Skin epidermis (tissue), 12 donors: ENCODE data around the gene HIVEP3.

Experiments used
- H3K27ac ChIP-seq, 21 experiments: fragments of 200-600 bp; sonication (generic) in 11 of 21; one replicate each; pipeline ENCODE4 v1.5.0; 2020; ENCODE audit warnings: mild to moderate bottlenecking in 3 of 21, inconsistent platforms in 2 of 21, moderate library complexity in 2 of 21
- H3K4me3 ChIP-seq, 7 experiments: fragments of 200-600 bp; sonication (generic) in 2 of 7; one replicate each; pipeline ENCODE4 v1.5.0; 2020; ENCODE audit warnings: inconsistent platforms in 2 of 7, mild to moderate bottlenecking in 2 of 7, moderate library complexity in 1 of 7

HIVEP3 gene

DNA sequence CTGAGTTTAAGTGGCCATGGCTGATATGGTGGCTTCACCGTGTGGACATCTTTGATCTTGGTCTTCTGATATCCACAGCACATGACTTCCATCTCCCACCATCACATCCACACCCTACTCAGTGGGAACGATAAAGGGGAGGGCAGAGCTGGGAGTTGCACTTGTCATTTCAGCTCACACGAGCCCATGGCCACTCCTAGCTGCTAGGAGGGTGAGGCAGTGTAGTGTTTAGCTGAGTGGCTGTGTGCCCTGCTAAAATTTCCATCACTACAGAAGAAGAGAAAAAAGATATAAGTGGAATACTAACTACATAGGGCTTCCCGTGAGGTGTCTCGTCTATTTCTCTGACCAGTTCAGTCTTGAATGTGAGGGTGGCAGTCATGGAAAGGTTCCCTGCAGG lies 310.9 kb downstream of the HIVEP3 start:
- H3K27ac ChIP-seq = no peak overlapping the region

GRCh38 chr1:41599912-41600311 lies 318.8 kb downstream of the HIVEP3 start:
- no peak overlapping the region for H3K4me3 ChIP-seq

More for the DNA sequence above, 310.9 kb downstream of the HIVEP3 start:
- H3K4me3 ChIP-seq = no peak overlapping the region

DNA sequence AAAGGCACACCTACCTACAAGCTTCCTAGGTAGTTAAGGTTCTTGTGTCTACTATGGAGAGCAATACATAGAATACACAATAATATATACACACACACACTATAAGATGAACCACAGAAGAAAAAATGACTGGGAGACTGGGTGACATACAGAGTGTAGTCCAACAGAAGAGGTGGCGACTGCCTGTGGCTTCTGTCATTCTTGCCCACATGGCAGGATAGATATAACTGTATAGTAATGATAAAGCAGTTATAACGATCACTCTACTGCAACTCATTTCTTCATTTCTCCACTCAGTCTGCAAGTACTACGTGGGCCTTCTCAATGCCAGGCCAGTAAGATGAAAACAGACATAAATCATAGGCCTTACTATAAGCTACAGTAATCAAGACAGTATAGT lies 320.4 kb downstream of the HIVEP3 start:
- no peak overlapping the region for H3K4me3 ChIP-seq
- no peak overlapping the region for H3K27ac ChIP-seq

More at GRCh38 chr1:41599912-41600311, 318.8 kb downstream of the HIVEP3 start:
- H3K27ac ChIP-seq = no peak overlapping the region

- no peak overlapping the region for H3K27ac ChIP-seq
- no peak overlapping the region for H3K4me3 ChIP-seq
Measured at GRCh38 chr1:41592451-41593125, 326.1 kb downstream of the HIVEP3 start.

DNA sequence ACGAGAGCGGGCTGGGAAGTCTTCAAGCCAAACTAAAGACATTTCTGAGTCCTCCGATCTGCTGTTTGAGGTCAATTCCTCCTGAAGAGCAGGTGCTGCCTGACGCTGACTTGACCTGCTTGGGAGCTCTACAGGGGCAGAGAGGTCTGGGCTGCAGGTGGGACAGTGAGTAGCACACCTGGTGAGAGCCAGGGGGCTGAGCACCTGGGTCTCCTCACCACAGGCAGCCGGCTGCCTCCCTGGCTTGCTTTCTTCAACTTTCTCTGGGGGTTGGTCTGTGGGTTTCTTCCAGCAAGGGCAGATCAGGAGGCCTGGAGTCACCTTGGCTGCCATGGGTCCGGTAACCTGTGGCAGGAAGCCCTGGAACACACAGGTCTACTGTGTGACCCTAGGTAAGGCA lies 326.8 kb downstream of the HIVEP3 start:
- Histone ChIP-seq H3K27ac (no peak overlapping the region), H3K4me3 (no peak overlapping the region)

DNA sequence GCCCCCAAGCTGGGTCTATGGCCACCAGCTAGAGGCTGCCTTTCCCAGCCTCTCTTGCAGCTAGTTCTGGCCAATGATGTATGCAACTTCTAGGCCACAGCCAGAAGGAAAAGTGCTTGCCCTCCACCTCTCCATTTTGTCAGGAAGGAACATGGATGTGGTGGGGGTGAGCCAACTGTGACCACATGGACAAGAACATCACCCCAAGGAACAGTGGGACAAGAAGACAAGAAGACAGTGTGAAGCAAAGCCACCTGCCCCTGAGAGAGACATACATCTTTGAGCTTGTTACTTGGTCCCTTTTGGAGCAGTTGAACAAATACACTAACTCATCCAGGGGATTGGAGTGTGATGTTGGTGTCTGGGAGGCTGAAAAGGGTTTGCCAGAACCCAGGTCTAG lies 328.4 kb downstream of the HIVEP3 start:
- no peak overlapping the region for H3K27ac ChIP-seq
- H3K4me3 ChIP-seq = no peak overlapping the region

DNA sequence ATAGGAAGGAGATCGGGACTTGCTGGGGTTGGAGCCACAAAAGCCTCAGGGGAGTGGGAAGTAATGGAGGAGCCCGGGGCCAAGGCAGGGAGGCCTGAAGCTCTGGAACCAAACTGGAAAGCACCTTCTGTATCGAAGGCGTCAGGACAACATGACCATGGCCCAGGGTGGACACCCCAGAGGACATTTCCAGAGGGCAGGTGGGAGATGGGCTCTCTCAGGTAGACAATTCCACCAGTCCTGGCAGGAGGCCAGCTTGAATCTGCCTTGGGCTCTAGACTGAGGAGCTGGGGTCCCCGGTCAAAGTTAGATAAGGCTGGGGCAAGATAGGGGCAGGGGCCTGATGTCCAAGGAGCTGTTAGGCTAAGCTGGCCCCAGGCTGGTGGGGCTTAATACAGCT lies 329.3 kb downstream of the HIVEP3 start:
- Histone ChIP-seq H3K4me3 (no peak overlapping the region), H3K27ac (no peak overlapping the region)

- H3K4me3 ChIP-seq = no peak overlapping the region
- H3K27ac ChIP-seq = no peak overlapping the region
Measured at GRCh38 chr1:41588334-41588875, 330.3 kb downstream of the HIVEP3 start.

- Histone ChIP-seq H3K4me3 (no peak overlapping the region), H3K27ac (no peak overlapping the region)
Measured at GRCh38 chr1:41587791-41588190, 330.9 kb downstream of the HIVEP3 start.

DNA sequence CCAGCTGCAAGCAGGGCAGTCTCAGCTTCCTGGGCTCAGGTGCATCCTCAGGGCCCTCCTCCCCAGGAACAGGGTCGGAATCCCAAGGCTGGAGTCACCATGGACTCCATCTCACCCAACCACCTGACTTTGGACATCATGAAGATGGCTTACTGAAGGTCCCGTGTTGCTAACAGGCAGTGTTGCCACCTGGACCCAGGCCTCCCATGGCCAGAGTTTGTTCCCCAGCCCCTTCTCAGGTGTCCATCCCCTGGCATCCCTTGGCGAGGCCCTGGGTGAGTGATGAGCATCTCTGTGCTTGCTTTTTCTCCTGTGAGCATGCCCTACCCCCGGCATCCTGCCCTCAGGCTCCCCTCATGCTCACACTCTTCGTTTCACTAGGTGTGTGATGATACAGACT lies 332.5 kb downstream of the HIVEP3 start:
- Histone ChIP-seq H3K4me3 (no peak overlapping the region), H3K27ac (no peak overlapping the region)

DNA sequence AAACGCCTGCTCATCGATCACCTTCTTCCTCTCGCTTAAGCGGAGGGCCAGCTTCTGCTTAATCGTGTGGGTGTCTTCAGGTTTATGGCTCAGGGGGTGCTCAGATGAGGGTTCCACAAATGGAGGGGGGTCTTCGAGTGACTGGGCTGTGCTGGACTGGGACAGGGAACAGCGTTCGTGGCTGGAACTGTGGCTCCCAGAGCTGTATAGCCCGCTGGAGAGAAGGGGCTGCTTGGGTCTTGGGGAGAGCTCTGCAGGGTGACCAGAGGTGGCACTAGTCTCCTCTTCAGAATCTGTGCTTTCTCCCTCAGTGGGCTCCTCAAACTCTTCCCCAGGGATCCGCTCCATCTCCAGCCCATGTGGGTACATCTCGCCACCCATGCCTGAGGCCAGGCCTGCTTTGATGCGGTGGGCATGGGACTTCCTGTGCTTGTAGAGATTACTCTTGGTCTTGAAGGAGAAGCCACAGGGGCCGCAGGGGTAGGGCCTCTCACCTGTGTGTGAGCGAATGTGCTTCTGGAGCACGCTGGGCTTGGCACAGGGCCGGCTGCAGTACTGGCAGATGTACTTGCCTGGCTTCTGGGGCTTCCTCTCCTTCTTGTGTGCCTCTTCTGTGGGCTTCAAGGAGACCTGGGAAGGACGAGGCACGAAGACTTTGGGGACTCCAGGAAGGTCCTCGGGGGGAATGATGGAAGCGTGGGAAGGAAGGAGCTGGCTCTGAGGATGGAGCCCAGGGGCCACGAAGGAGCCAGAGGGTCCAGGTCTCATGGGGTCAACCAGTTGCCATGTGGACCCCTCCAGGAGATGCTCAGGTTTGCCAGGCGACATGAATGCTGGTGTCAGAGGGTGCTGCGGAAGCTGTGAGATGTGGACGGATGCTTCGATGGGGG lies 334.8 kb downstream of the HIVEP3 start:
- Histone ChIP-seq H3K4me3 (no peak overlapping the region), H3K27ac (no peak overlapping the region)

DNA sequence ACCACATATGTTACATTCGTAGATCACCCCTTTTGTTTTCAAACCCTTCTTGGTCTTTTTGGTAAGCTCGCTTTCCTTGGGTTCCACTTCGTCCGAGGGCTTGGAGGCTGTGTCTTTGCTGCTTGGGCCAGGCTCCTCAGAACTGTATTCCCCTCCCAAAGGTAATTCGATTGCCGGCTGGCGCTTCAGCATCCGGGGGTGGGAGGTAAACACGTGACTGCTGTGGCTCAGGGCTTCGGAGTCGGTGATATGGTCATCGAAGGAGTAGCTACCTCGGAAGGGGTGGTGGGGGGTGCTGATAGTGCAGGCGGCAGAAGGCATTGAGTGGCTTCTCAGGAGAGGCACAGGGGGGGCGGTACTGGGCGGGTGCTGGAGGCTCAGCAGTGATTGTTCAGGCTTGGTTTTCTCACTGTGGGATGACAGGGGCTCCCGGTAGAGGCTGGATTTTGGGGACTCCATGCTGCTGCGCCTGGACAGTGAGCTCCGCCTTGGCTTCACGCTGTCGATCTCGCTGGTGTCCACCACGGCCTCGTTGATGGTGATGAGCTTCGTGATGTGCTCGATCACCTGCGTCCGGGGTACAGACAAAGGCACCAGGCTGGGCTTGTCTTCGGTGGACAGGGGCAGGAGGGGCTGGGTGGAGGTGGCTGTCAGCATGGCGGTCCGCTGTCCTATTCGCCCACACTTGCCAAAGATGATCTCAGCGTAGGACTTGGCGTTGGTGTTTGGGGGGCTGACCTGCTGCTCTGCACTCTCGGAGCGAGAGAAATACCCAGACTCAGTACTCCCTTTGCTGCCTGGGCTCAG lies 335.7 kb downstream of the HIVEP3 start:
- H3K27ac ChIP-seq = no peak overlapping the region
- no peak overlapping the region for H3K4me3 ChIP-seq

DNA sequence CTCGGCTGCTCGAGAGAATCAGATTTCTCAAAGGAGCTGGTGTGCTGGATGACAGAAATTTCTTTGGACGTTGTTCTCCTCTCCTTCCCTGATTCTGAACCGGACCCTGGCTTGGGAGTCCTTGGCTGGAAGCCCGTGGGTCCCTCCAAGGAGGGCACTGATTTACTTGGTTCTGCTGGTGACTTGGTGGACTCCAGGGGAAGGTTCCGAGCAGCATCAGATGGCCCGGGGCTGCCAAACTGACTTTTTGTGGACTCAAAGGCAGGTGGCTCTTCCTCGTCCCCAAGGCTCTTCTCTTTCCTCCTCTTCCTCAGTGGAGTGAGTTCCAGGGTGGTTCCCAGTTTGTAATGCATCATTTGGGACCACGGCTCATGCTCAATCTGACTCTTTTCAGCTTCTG lies 336.4 kb downstream of the HIVEP3 start:
- Histone ChIP-seq H3K4me3 (no peak overlapping the region), H3K27ac (no peak overlapping the region)

- H3K27ac ChIP-seq = no peak overlapping the region
- H3K4me3 ChIP-seq = no peak overlapping the region
Measured at GRCh38 chr1:41582004-41582325, 336.8 kb downstream of the HIVEP3 start.

GRCh38 chr1:41581216-41582003 lies 337.3 kb downstream of the HIVEP3 start:
- Histone ChIP-seq H3K27ac (no peak overlapping the region), H3K4me3 (no peak overlapping the region)

GRCh38 chr1:41580520-41581172 lies 338.1 kb downstream of the HIVEP3 start:
- no peak overlapping the region for H3K27ac ChIP-seq
- no peak overlapping the region for H3K4me3 ChIP-seq

DNA sequence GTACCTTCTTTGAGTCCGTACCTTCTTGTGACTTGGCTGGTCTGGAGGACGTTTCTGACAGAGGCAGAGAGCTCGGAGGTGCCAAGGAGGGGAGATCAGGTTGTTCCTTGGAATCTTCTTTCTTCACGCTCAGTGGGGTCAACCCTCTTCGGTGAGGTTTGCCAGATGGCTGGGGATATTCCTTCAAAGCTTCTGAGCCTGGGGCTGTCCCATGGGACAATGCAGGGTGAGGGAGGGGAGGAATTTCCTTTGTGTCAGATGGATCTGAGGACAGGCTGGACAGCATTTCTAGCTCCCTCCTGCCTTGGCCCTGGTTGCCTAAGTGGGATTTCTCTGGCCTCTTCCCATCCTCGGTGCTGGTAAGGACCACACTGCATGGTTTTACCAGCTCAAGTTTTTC lies 338.7 kb downstream of the HIVEP3 start:
- Histone ChIP-seq H3K4me3 (no peak overlapping the region), H3K27ac (no peak overlapping the region)

GRCh38 chr1:41578712-41579335 lies 339.9 kb downstream of the HIVEP3 start:
- H3K4me3 ChIP-seq = no peak overlapping the region
- H3K27ac ChIP-seq = no peak overlapping the region

DNA sequence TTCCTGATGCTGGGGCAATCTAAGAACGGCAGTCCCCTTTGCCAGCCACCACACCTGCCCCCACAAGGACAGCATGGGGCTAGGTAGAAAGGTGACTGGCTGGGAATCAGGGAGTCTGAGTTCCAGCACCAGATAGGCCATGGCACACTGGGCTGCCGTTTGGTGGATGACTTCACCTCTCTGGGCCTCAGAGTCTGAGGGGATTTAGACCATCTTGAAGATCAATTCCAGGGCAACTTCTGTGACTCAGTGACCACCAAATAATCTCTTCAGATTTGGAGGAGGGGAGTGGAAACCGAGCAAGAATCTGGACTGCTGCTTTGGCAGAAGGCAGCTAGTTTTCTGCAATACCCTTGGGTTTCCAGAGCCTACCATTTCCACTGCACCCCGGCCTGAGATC lies 342.1 kb downstream of the HIVEP3 start:
- Histone ChIP-seq H3K27ac (no peak overlapping the region), H3K4me3 (no peak overlapping the region)
